Immature natural killer cell (primary cell): ENCODE results near the gene PIP5K1A. TPM values are rescaled to one million over a fixed set of nuclear protein-coding genes. Genes with fewer than 3 reads are reported as not detected.
A peak's percentile ranks its signal among the peaks of the same experiment; 100 is the strongest.

Experiments
- DNase-seq, 3 donors: peaks; one replicate each; pipeline ENCODE4 v3.0.0; 2022; ENCODE audit warnings: mixed read lengths in 1 of 3
- H3K27ac Mint-ChIP-seq, 6 donors: one replicate each; pipeline ENCODE4 v1.8.0; 2020; ENCODE audit warnings: mixed read lengths in 6 of 6, mild to moderate bottlenecking in 5 of 6, inconsistent platforms in 4 of 6, moderate library complexity in 3 of 6
- H3K27me3 Mint-ChIP-seq, 3 donors: one replicate each; pipeline ENCODE4 v1.8.0; 2020 to 2021; ENCODE audit warnings: low read depth in 3 of 3, mild to moderate bottlenecking in 3 of 3, mixed read lengths in 3 of 3, moderate library complexity in 3 of 3, inconsistent platforms in 1 of 3
- H3K36me3 Mint-ChIP-seq, 3 donors: one replicate each; pipeline ENCODE4 v1.8.0; 2020; ENCODE audit warnings: mixed read lengths in 3 of 3, inconsistent platforms in 2 of 3, mild to moderate bottlenecking in 2 of 3
- H3K4me1 Mint-ChIP-seq, 2 donors: one replicate each; pipeline ENCODE4 v1.8.0; 2020; ENCODE audit warnings: inconsistent platforms in 2 of 2, mild to moderate bottlenecking in 2 of 2, mixed read lengths in 2 of 2, moderate library complexity in 1 of 2
- H3K4me3 Mint-ChIP-seq, 5 donors: one replicate each; pipeline ENCODE4 v1.8.0; 2020; ENCODE audit warnings: mild to moderate bottlenecking in 5 of 5, mixed read lengths in 5 of 5, inconsistent platforms in 3 of 5, moderate library complexity in 3 of 5
- H3K9me3 Mint-ChIP-seq, 6 donors: one replicate each; pipeline ENCODE4 v1.8.0; 2020; ENCODE audit warnings: mild to moderate bottlenecking in 6 of 6, mixed read lengths in 6 of 6, inconsistent platforms in 4 of 6, moderate library complexity in 3 of 6
- polyA plus RNA-seq, 3 donors: library from polyadenylated mRNA; unstranded; fragments of 300-500 nt; fragmentation: Illumina TruSeq; gene quantifications; one replicate each; pipeline ENCODE4 v1.2.3, GENCODE V29; 2021

Gene PIP5K1A
- polyA plus RNA-seq, 3 donors from 2014 or later, result 13.6 to 20.1 (median 15.8) TPM

GRCh38 chr1:151277249-151277648 lies 78.9 kb downstream of the PIP5K1A start:
- Mint-ChIP-seq H3K9me3 (no peaks in the 10 kb centered on the region), H3K36me3 (peaks cover 0 to 5% (median 3%) of the 10 kb centered on the region in 3 donors), H3K27me3 (peaks cover 12 to 20% (median 14%) of the 10 kb centered on the region in 3 donors), H3K4me3 (no peak overlapping the region), H3K27ac (no peak overlapping the region), H3K4me1 (peaks cover 5 to 7% of the 10 kb centered on the region in 2 donors)
- DNase-seq, result no peak

- H3K9me3 Mint-ChIP-seq, result no peaks in the 10 kb centered on the region
- peak; percentile 95 for DNase-seq
- H3K36me3 Mint-ChIP-seq, result peaks cover 2 to 5% (median 3%) of the 10 kb centered on the region in 3 donors
- peaks cover 19 to 25% (median 23%) of the 10 kb centered on the region in 3 donors for H3K27me3 Mint-ChIP-seq
- peak overlapping the region; percentile 93 to 99 (median 99) for H3K4me3 Mint-ChIP-seq
- H3K4me1 Mint-ChIP-seq, result peaks cover 30 to 36% of the 10 kb centered on the region in 2 donors
- peak overlapping the region; percentile 94 to 100 (median 99) for H3K27ac Mint-ChIP-seq
These were observed 83.0 kb downstream of the PIP5K1A start for GRCh38 chr1:151281225-151281968.

GRCh38 chr1:151281969-151282882 lies 83.9 kb downstream of the PIP5K1A start, which contains the start of gene ZNF687:
Gene ZNF687, plus strand, starts transcription at chr1:151282299. Its CDS starts 3,993 bp downstream, at chr1:151286292.
- Mint-ChIP-seq H3K27me3 (peaks cover 19 to 23% (median 22%) of the 10 kb centered on the region in 3 donors), H3K4me3 (peak within 1 kb of the TSS; percentile 93 to 99 (median 99)), H3K9me3 (no peaks in the 10 kb centered on the region), H3K27ac (peak within 1 kb of the TSS; percentile 94 to 100 (median 99)), H3K36me3 (peaks cover 2 to 5% (median 3%) of the 10 kb centered on the region in 3 donors), H3K4me1 (peaks cover 34 to 36% of the 10 kb centered on the region in 2 donors)
- peak; percentile 99 for DNase-seq

DNA sequence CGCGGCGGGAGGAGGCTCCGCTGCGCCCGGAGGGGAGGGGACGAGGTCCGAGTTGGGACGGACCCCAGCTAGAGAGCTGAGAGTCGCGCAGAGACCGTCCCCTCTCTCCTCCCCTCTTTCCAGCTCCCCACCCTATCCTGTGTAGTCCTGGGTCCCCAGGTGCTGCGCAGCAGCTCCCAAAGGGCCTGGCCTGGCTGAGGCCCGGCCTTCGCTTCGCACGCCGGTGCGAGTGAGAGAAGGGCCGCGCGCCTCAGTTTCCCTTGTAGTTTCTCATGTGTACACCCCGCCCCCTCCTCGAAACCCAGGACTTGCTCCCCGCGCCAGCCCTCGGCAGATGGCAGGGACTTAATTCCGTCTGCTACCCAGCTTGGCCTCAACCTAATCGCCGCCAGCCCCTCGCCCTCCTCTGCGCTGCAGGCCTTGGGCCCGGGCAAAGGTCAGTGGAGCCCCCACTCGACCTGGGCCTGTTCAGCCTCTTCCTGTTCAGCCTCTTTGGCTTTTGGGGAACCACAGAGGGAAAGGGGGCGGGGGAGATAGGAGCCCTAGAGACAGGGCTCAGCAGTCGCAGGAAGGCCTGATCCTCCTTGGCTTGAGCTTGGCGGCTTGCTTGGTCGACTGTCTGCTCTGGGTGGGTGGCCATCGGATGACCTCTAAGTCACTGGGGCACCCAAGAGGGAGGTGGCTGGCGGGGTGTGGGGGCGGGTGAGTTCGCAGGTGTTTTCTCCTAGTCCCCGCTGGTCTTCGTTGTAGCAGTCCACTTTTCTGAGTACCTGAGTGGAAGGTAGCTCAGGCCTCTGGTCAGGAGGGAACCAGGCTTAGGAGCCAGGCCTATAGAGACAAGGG lies 84.8 kb downstream of the PIP5K1A start:
- peak overlapping the region; percentile 63 to 93 (median 90) for H3K27ac Mint-ChIP-seq
- peak overlapping the region; percentile 93 to 99 (median 94) for H3K4me3 Mint-ChIP-seq
- peak in 1 of 3 donors; percentile 31 for DNase-seq
- no peaks in the 10 kb centered on the region for H3K9me3 Mint-ChIP-seq
- H3K27me3 Mint-ChIP-seq, result peaks cover 19 to 22% (median 20%) of the 10 kb centered on the region in 3 donors
- peaks cover 36 to 38% of the 10 kb centered on the region in 2 donors for H3K4me1 Mint-ChIP-seq
- peaks cover 2 to 5% (median 3%) of the 10 kb centered on the region in 3 donors for H3K36me3 Mint-ChIP-seq

DNA sequence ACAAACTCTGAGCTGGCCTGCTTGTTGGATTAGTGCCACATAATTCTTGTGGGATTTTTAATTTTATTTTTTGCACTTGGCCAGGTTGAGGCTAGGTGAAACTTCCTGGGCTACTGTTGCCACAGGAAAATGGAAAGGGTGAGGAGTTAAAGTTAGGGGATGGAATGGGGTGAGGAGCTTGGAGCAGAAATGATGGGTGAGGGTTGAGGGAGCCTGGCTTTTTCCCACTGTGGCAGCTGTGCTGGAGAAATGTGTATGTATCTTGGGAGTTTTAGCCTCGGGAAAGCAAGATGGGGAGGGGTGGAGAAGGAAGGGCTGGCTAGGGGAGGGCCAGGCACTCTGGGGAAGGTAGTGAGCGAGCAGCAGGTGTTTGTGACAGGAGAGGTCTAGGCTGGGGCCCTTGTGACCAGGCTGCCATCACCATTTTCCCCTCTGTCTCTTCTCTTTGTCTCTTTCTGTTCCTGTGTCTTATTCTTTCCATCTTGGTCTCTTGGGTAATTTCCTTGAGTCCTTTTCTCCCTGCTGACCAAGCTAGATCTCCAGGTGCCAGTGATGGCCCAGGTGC lies 85.7 kb downstream of the PIP5K1A start:
- Mint-ChIP-seq H3K27me3 (peaks cover 20 to 25% (median 22%) of the 10 kb centered on the region in 3 donors), H3K27ac (peak overlapping the region; percentile 63 to 93 (median 90)), H3K4me1 (peaks cover 46 to 48% of the 10 kb centered on the region in 2 donors), H3K9me3 (no peaks in the 10 kb centered on the region), H3K4me3 (peak overlapping the region; percentile 93 to 99 (median 94)), H3K36me3 (peaks cover 9 to 14% (median 9%) of the 10 kb centered on the region in 3 donors)
- DNase-seq, result no peak

GRCh38 chr1:151286619-151287340 lies 88.4 kb downstream of the PIP5K1A start:
- Mint-ChIP-seq H3K27ac (peak overlapping the region in 1 of 6 donors; percentile 35), H3K36me3 (peaks cover 9 to 14% (median 9%) of the 10 kb centered on the region in 3 donors), H3K4me1 (peaks cover 66% of the 10 kb centered on the region in 2 donors), H3K4me3 (no peak overlapping the region), H3K9me3 (no peaks in the 10 kb centered on the region), H3K27me3 (peaks cover 14 to 27% (median 22%) of the 10 kb centered on the region in 3 donors)
- no peak for DNase-seq

GRCh38 chr1:151287341-151287699 lies 89.0 kb downstream of the PIP5K1A start:
- Mint-ChIP-seq H3K27me3 (peaks cover 9 to 23% (median 19%) of the 10 kb centered on the region in 3 donors), H3K27ac (no peak overlapping the region), H3K36me3 (peaks cover 9 to 14% (median 9%) of the 10 kb centered on the region in 3 donors), H3K9me3 (no peaks in the 10 kb centered on the region), H3K4me3 (no peak overlapping the region), H3K4me1 (peaks cover 71% of the 10 kb centered on the region in 2 donors)
- DNase-seq, result no peak

DNA sequence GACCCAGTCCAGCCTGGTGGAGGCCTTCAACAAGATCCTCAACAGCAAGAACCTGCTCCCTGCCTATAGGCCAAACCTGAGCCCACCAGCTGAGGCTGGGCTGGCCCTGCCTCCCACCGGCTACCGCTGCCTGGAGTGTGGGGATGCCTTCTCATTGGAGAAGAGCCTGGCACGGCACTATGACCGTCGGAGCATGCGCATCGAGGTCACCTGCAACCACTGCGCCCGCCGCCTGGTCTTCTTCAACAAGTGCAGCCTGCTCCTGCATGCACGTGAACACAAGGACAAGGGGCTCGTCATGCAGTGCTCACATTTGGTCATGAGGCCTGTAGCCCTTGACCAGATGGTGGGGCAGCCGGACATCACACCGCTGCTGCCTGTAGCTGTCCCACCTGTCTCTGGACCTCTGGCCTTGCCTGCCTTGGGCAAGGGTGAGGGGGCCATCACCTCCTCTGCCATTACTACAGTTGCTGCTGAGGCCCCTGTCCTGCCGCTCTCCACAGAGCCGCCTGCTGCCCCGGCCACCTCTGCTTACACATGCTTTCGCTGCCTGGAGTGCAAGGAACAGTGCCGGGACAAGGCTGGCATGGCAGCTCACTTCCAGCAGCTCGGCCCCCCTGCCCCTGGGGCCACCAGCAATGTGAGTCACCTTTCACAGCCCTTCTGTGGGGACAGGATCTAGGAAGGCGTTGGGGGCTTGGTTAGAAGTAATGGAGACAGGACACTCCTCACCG lies 89.6 kb downstream of the PIP5K1A start:
- peaks cover 12 to 24% (median 23%) of the 10 kb centered on the region in 3 donors for H3K27me3 Mint-ChIP-seq
- H3K4me3 Mint-ChIP-seq, result peak overlapping the region in 1 of 5 donors; percentile 49
- no peaks in the 10 kb centered on the region for H3K9me3 Mint-ChIP-seq
- H3K4me1 Mint-ChIP-seq, result peaks cover 76 to 77% of the 10 kb centered on the region in 2 donors
- H3K36me3 Mint-ChIP-seq, result peaks cover 9 to 14% (median 9%) of the 10 kb centered on the region in 3 donors
- no peak for DNase-seq
- peak overlapping the region in 3 of 6 donors; percentile 48 to 82 (median 70) for H3K27ac Mint-ChIP-seq

DNA sequence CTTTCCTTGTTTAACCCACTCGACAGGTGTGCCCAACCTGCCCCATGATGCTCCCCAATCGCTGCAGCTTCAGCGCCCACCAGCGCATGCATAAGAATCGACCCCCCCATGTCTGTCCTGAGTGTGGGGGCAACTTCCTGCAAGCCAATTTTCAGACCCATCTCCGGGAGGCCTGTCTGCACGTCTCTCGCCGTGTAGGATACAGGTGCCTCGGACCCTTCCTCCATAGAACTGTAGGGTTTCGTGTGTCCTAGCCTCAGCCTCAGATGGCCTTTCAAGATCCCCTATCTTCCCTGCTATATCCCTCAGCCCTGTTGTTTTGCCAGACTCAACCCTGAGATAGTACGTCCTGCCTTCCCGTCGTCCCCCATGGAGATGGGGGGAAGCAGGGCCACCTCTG lies 90.2 kb downstream of the PIP5K1A start:
- Mint-ChIP-seq H3K4me1 (peaks cover 76 to 77% of the 10 kb centered on the region in 2 donors), H3K4me3 (peak overlapping the region; percentile 2 to 50 (median 48)), H3K27me3 (peaks cover 8 to 25% (median 21%) of the 10 kb centered on the region in 3 donors), H3K36me3 (peaks cover 9 to 14% (median 9%) of the 10 kb centered on the region in 3 donors), H3K9me3 (no peaks in the 10 kb centered on the region), H3K27ac (peak overlapping the region; percentile 48 to 95 (median 80))
- DNase-seq, result no peak

GRCh38 chr1:151289080-151289935 lies 91.0 kb downstream of the PIP5K1A start:
- Mint-ChIP-seq H3K4me1 (peaks cover 70 to 73% of the 10 kb centered on the region in 2 donors), H3K27me3 (peaks cover 8 to 25% (median 23%) of the 10 kb centered on the region in 3 donors), H3K27ac (peak overlapping the region; percentile 70 to 95 (median 83)), H3K4me3 (peak overlapping the region; percentile 21 to 67 (median 50)), H3K9me3 (no peaks in the 10 kb centered on the region), H3K36me3 (peaks cover 8 to 16% (median 9%) of the 10 kb centered on the region in 3 donors)
- no peak for DNase-seq
